Effector CD8-positive, alpha-beta T cell (primary cell): ENCODE measurements around the gene KRTAP1-4.
"Not testable (repeated sequence)": the region's sequence is repeated elsewhere in the genome, so short reads cannot be mapped to it uniquely, and the experiment has no call there.

ENCODE experiments used
- DNase-seq: peaks from one replicate; lab custom pipeline; 2025; lab: John Stamatoyannopoulos, UW

Gene KRTAP1-4

DNA sequence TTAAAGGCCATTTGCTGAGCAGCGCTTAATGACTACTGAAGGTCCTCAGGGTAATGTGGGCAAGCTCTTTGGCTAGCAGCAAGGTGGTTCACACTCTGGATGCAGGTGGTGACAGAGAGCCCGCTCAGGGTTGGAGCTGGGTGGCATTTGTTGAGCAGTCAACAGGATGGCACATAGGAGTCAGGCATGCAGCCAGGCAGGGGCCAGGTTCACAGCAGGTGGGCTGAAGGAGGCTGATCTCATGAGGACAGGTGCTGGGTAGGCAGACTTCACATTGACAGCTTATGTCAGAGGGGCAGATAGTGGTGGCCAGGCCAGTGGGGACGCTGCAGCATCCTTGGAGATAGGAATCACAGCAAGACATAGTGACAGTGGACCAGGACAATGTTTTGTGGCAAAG is 25.6 kb downstream of the KRTAP1-4 start:
- DNase-seq = no peak

GRCh38 chr17:41003926-41004325 is 26.1 kb downstream of the KRTAP1-4 start:
- no peak for DNase-seq

- DNase-seq = no peak
These were observed 27.2 kb downstream of the KRTAP1-4 start for GRCh38 chr17:41002814-41003213.

GRCh38 chr17:41001795-41002194 is 28.2 kb downstream of the KRTAP1-4 start:
- DNase-seq = no peak

- not testable (repeated sequence) for DNase-seq
These were observed 30.4 kb downstream of the KRTAP1-4 start, which contains the start of gene KRTAP3-2 for GRCh38 chr17:40999563-40999962. TSS of gene KRTAP3-2 (minus strand) at chr17:40999906. CDS start at chr17:40999853, 53 bp downstream.

GRCh38 chr17:40997361-40997760 is 32.6 kb downstream of the KRTAP1-4 start:
- DNase-seq = no peak

DNA sequence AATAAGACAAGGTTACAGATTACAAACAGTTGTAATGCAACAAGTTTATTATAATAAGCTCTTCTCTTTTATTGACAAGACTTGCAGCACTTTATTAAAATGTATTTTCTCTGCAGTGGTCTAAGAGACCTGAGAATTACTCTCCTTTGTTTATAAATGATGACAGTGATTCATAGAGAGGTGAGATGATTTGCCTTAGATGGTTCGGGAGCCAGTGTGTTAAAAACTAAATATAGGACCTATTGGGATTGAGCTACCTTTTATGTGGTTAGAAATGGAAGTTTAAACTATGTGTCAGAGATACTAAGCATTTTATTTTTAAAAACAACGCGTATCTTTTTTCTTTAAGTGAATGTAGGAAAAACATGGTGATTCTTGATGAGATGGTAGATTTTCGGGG is 33.2 kb downstream of the KRTAP1-4 start:
- no peak for DNase-seq

GRCh38 chr17:40995116-40995515 is 34.9 kb downstream of the KRTAP1-4 start:
- DNase-seq = no peak

DNA sequence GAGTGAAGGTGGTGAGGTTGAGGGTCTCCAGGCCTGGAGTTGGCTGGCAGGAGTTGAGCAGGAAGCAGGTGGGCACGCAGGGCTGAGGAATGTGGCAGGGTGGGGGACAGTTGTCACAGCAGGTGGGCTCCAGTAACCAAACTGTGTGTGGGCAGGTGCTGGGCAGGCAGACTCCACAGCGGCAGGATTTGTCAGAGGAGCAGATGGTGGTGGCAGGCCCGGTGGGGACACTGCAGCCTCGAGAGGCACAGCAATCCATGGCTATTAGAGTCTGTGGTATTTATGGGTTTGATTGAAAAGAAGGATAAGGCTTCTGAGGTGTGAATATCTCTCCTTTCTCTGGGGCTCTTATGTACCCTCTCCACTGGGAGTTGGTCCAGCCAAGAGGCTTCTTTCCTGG is 36.2 kb downstream of the KRTAP1-4 start, which contains the start of gene KRTAP3-3:
Gene KRTAP3-3, minus strand, starts transcription at position 326 of the 400 bp plus-strand sequence. Its CDS starts 67 bp downstream, at position 259.
- DNase-seq = no peak

- no peak for DNase-seq
These were observed 36.9 kb downstream of the KRTAP1-4 start for GRCh38 chr17:40993084-40993483.

DNA sequence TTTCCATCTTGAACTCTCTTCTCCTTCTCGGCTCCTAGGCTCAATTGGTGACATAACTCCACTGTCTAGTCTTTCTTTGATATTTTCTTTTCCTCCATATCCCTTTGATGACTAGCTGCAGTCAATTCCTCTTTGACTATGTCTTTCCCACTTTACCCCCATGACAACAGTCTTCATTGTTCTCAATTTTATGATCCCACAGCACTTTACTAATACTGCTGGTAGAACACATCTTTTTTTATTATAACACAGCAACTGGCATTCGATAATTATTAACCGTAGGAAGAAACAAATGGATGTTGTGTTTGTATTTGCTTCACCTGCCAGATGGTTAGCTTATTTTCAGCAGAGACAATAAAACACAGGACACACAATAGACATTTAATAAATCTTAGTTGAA is 37.3 kb downstream of the KRTAP1-4 start:
- no peak for DNase-seq

DNA sequence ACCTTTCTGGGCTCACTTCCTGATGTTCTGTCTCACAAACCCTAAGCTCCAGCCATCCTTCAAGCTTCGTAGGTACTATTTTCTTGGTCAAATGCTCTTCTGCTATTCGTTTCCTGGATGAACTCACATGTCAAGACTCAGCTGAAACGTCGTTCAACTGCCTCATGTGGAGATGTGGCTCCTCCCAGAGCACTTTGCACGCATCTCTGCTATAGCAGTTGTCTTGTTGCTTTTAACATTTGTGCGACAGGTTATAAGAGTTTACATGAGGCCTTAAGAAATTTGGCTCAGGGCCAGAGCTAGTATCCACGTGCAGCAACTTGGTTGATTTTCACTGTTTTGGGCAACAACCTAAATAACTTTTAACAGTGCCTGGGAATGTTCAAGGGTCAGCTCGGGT is 43.1 kb downstream of the KRTAP1-4 start:
- no peak for DNase-seq

GRCh38 chr17:40984226-40984625 is 45.8 kb downstream of the KRTAP1-4 start, which contains the start of gene KRT40:
TSS of gene KRT40 (minus strand) at chr17:40984326. CDS start at chr17:40984273, 53 bp downstream.
- no peak for DNase-seq

GRCh38 chr17:40981115-40981514 is 48.9 kb downstream of the KRTAP1-4 start:
- no peak for DNase-seq

DNA sequence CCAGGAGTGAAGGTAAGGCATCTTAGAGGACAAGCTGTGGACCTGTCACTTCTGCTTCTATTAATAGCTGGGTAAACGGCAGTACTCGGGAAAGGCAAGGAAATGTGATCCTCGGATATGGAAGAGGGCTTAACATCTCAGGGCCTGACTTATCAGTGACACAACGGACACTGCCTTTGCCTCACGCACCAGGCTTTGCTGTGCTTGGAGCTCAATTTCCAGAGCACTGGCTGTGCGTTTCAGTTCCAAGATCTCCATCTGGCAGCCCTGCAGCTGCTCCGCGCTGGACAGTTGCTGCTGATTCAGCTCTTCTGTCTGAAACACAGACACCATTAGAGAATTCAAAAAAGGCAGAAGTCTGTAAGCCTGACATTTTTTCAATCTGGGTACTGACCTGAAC is 49.4 kb downstream of the KRTAP1-4 start:
- DNase-seq = no peak

- no peak for DNase-seq
These were observed 49.9 kb downstream of the KRTAP1-4 start for GRCh38 chr17:40980117-40980516.
